Lower lobe of right lung (tissue), 2 donors: Measurements from ENCODE around the gene TSHR. TPM values are rescaled to one million over a fixed set of nuclear protein-coding genes. Genes with fewer than 3 reads are reported as not detected.

Source experiments
- ATAC-seq, 2 donors: fragments of 200-7000 bp; cut with Tn5 transposase; one replicate each; pipeline ENCODE4 v1.9.1; 2020 to 2022; ENCODE audit warnings: mild to moderate bottlenecking in 2 of 2, moderate library complexity in 2 of 2
- DNase-seq: peaks from one replicate; pipeline ENCODE4 v3.0.0-alpha.2; 2020
- H3K27ac ChIP-seq: fragments of 200-600 bp; one replicate; pipeline ENCODE4 v1.8.0; 2022
- H3K27me3 ChIP-seq: fragments of 200-600 bp; one replicate; pipeline ENCODE4 v1.8.0; 2022; ENCODE audit warnings: low read depth
- H3K36me3 ChIP-seq: fragments of 200-600 bp; one replicate; pipeline ENCODE4 v1.8.0; 2022; ENCODE audit warnings: mild to moderate bottlenecking
- H3K4me1 ChIP-seq: fragments of 200-600 bp; one replicate; pipeline ENCODE4 v1.8.0; 2022
- H3K4me3 ChIP-seq: fragments of 200-600 bp; one replicate; pipeline ENCODE4 v1.8.0; 2022; ENCODE audit warnings: mild to moderate bottlenecking
- H3K9me3 ChIP-seq: fragments of 200-600 bp; one replicate; pipeline ENCODE4 v1.8.0; 2022
- intact Hi-C: fragments of 100-400 bp; cut with DNase I; formaldehyde crosslinking; loops from one replicate; pipeline ENCODE4 v1.11.0; 2022
- total RNA-seq: library from RNA; stranded (reverse); fragmentation: NEBNext Ultra II Directional; extraction: Animal tissue kit (Norgen Biotek cat#: 25700); gene quantifications from one replicate; pipeline ENCODE4 v1.2.1, GENCODE V29; 2021
- TF ChIP-seq, protein P1 (sequence below): fragments of 200-600 bp; IDR thresholded peaks from one replicate; pipeline ENCODE4 v1.8.0; 2022; ENCODE audit warnings: antibody characterized with exemption, mild to moderate bottlenecking
- donor health status: DM: no; HTN: yes; CAD: no; lungs with severe emphysema.

The TSHR gene
- total RNA-seq, 1 donor from 2014 or later: not detected

DNA sequence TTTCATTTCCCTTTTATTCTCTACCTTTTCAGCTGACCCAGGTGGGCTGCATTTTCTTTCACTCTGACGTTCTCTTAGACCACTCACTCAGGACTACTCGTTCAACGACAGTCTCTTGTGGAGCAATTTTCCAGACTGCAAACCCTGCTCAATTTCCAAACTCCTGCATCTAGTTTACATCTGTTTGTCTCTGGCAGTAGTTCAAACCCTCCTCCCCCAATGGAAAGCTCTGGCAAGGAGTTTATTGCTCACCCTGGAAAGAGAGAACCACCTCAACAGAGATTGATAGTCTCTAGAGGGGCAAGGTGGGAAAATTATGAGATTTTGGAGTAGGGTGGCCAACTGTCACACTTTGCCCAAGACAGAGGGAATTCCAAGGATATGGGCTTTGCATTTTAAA is 130.2 kb downstream of the TSHR start:
- DNase-seq: no peak
- Histone ChIP-seq H3K27me3 (no peaks in the 10 kb centered on the region), H3K9me3 (no peaks in the 10 kb centered on the region), H3K4me1 (no peaks in the 10 kb centered on the region), H3K4me3 (no peak overlapping the region), H3K27ac (no peak overlapping the region), H3K36me3 (no peaks in the 10 kb centered on the region)
- intact Hi-C loops: no loop called here
- no peak for ATAC-seq
- TF ChIP-seq, protein P1, sequence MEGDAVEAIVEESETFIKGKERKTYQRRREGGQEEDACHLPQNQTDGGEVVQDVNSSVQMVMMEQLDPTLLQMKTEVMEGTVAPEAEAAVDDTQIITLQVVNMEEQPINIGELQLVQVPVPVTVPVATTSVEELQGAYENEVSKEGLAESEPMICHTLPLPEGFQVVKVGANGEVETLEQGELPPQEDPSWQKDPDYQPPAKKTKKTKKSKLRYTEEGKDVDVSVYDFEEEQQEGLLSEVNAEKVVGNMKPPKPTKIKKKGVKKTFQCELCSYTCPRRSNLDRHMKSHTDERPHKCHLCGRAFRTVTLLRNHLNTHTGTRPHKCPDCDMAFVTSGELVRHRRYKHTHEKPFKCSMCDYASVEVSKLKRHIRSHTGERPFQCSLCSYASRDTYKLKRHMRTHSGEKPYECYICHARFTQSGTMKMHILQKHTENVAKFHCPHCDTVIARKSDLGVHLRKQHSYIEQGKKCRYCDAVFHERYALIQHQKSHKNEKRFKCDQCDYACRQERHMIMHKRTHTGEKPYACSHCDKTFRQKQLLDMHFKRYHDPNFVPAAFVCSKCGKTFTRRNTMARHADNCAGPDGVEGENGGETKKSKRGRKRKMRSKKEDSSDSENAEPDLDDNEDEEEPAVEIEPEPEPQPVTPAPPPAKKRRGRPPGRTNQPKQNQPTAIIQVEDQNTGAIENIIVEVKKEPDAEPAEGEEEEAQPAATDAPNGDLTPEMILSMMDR: no peak

DNA sequence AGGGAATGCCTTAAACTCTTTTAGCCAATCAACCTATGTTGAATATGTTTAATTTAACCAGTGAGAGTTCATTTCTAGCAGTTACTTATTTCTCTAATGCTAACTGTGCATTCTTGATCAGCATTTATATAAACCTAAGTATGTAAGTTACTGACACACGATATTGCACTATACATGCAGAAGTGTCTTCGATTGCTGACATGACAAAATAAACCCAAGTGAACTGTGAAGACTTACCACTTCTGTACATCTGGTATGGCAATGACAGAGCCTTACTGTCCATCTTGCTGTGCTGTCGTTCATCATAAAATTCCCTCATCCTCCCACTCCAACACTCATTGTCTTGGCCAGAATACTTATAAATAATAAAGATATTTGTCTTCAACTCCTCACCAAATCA is 131.8 kb downstream of the TSHR start:
- no peak overlapping the region for H3K27ac ChIP-seq
- ATAC-seq: no peak

DNA sequence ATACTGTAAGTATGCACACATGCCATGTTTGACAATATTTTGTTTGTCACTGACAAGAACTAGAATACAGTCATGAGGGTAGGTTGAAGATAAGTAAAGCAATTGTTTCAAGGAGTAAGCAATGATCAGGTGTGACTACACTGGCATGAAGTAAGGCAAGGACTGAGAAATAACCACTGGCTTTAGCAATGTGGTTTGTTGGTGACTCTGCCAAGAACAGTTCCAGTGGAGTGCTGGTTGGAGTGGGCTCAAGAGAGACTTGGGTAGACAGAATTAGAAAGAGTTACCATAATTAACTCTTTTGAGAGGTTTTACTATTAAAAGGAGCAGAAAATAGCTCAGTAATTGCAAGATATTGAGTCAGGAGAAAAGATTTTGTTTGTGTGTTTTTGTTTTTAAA is 135.7 kb downstream of the TSHR start:
- intact Hi-C loops: no loop called here
- Histone ChIP-seq H3K27me3 (no peaks in the 10 kb centered on the region), H3K27ac (no peak overlapping the region), H3K9me3 (no peaks in the 10 kb centered on the region), H3K36me3 (no peaks in the 10 kb centered on the region), H3K4me3 (no peak overlapping the region), H3K4me1 (no peaks in the 10 kb centered on the region)
- DNase-seq (no peak), ATAC-seq (peak in 1 of 2 donors; percentile 50)
- TF ChIP-seq, protein P1: no peak

More for the DNA sequence above, 131.8 kb downstream of the TSHR start:
- DNase-seq: no peak
- H3K4me1 ChIP-seq: no peaks in the 10 kb centered on the region
- H3K9me3 ChIP-seq: no peaks in the 10 kb centered on the region
- no peaks in the 10 kb centered on the region for H3K27me3 ChIP-seq
- H3K36me3 ChIP-seq: no peaks in the 10 kb centered on the region
- no peak overlapping the region for H3K4me3 ChIP-seq
- intact Hi-C loops: no loop called here
- TF ChIP-seq, protein P1: no peak

DNA sequence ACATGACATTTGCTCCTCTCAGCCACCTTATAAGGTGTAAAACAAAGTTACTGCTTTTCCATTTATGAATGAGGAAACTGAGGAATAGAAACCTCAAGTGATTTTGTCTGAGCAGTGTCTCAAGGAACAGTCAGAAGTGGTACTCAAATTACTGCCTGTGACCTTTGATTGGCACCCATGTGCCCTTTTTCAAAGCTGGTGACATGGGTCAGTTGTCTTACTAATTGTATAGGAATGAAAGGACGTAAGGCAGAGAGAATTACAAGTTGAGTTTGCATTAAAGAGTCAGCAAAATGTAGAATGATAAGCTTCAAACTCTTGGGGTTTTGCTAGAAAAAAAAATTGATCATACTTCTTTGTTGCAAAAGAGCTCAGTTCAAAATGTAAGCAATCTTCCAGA is 136.2 kb downstream of the TSHR start:
- Histone ChIP-seq H3K27me3 (no peaks in the 10 kb centered on the region), H3K4me1 (no peaks in the 10 kb centered on the region), H3K4me3 (no peak overlapping the region), H3K9me3 (no peaks in the 10 kb centered on the region), H3K27ac (no peak overlapping the region), H3K36me3 (no peaks in the 10 kb centered on the region)
- intact Hi-C loops: no loop called here
- ATAC-seq (no peak), DNase-seq (no peak)
- TF ChIP-seq, protein P1: no peak

DNA sequence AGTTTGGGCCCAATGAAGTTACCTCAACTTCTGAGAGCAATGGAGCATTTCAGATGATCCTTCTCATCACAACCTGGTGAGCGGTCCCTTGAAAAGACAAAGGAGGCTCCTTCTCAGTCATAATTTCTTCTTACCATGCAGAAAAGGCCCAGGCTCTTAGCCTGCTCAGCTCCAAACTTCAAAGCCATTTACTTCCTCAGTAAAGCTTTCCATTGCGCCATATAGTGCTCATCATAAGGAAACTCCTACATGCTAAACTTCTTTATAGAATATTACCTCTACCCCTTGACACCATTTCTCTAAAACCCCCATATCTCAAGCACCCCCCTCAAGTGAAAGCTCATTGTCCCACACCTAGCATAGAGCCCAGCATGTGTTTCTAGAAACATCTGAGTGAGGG is 138.2 kb downstream of the TSHR start:
- Histone ChIP-seq H3K4me3 (no peak overlapping the region), H3K4me1 (no peaks in the 10 kb centered on the region), H3K27ac (no peak overlapping the region), H3K27me3 (no peaks in the 10 kb centered on the region), H3K36me3 (no peaks in the 10 kb centered on the region), H3K9me3 (no peaks in the 10 kb centered on the region)
- no peak for ATAC-seq
- no peak for DNase-seq
- intact Hi-C loops: no loop called here
- TF ChIP-seq, protein P1: no peak

DNA sequence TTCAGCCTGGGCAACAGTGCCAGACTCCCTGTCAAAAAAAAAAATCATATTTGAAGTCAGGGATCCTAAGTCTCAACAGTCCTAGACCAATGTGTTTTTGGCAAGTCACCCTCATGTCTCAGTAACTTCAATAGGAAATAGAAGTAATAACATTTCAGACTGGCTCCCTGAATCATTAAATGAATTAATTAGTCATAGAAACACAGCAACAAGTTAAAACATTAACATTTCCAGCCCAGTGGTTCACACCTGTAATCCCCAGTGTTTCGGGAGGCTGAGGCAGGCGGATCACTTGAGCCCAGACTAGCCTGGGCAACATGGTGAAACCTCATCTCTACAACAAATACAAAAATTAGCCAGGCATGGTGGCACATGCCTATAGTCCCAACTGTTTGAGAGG is 140.1 kb downstream of the TSHR start:
- no peak overlapping the region for H3K27ac ChIP-seq
- TF ChIP-seq, protein P1: no peak
- intact Hi-C loops: no loop called here

More for the DNA sequence above, 140.1 kb downstream of the TSHR start:
- Histone ChIP-seq H3K9me3 (no peaks in the 10 kb centered on the region), H3K4me3 (no peak overlapping the region), H3K36me3 (no peaks in the 10 kb centered on the region), H3K27me3 (no peaks in the 10 kb centered on the region), H3K4me1 (no peaks in the 10 kb centered on the region)
- DNase-seq: no peak
- no peak for ATAC-seq
